K562 (cell line): Measurements from ENCODE around the gene BNIP2. TPM values are rescaled to one million over a fixed set of nuclear protein-coding genes. Genes with fewer than 3 reads are reported as not detected.

Source experiments
- ATF1 ChIP-seq, 2 experiments: fragments of 450-650 bp in 1 of 2; IDR thresholded peaks; 2 replicates each; pipeline ENCODE4 v1.6.1; 2016; ENCODE audit warnings: missing compliant biosample characterization in 1 of 2, missing genetic modification characterization in 1 of 2
- BCOR ChIP-seq: fragments of 450-650 bp; IDR thresholded peaks from 2 replicates; pipeline ENCODE4 v1.6.1; 2016
- EHMT2 ChIP-seq: fragments of 450-650 bp; IDR thresholded peaks from 2 replicates; pipeline ENCODE4 v1.6.1; 2018; ENCODE audit warnings: antibody characterized with exemption
- FOXM1 ChIP-seq, 2 experiments: fragments of 450-650 bp in 1 of 2; sonication (generic) in 1 of 2; formaldehyde crosslinking in 1 of 2; IDR thresholded peaks; 2 replicates each; pipeline versions ENCODE4 v1.6.1 to v1.9.0; 2017 to 2022; ENCODE audit warnings: low read depth in 2 of 2, mild to moderate bottlenecking in 2 of 2, missing genetic modification reagents in 1 of 2, moderate library complexity in 1 of 2
- GATAD2B ChIP-seq: fragments of 450-650 bp; IDR thresholded peaks from 2 replicates; pipeline ENCODE4 v1.6.1; 2017; ENCODE audit warnings: mild to moderate bottlenecking, borderline replicate concordance
- HNRNPLL ChIP-seq: fragments of 200-400 bp; formaldehyde crosslinking; IDR thresholded peaks from 2 replicates; pipeline ENCODE4 v1.6.1; 2017; ENCODE audit warnings: low read length, low read depth, mild to moderate bottlenecking; ENCODE audit not compliant: poor library complexity, severe bottlenecking
- JUN ChIP-seq, 2 experiments: sonication (generic) in 1 of 2; formaldehyde crosslinking in 1 of 2; IDR thresholded peaks; 2 replicates each; pipeline versions ENCODE4 v1.6.1 to v1.8.0; 2012 to 2022; ENCODE audit warnings: borderline replicate concordance in 2 of 2, mild to moderate bottlenecking in 2 of 2, improper control_type of control experiment in 1 of 2, low read depth in 1 of 2, low read length in 1 of 2, missing genetic modification reagents in 1 of 2
- MAFG ChIP-seq: fragments of 450-650 bp; conservative IDR thresholded peaks from 2 replicates; pipeline ENCODE4 v1.6.1; 2016; ENCODE audit warnings: missing genetic modification characterization, missing compliant biosample characterization
- NFXL1 ChIP-seq: fragments of 450-650 bp; formaldehyde crosslinking; IDR thresholded peaks from 2 replicates; pipeline ENCODE4 v1.4.0; 2021; ENCODE audit warnings: mild to moderate bottlenecking
- PHTF2 ChIP-seq: fragments of 250-450 bp; sonication (Bioruptor Pico); IDR thresholded peaks from 2 replicates; pipeline ENCODE4 v1.5.0; 2021; ENCODE audit warnings: mild to moderate bottlenecking
- SRSF1 ChIP-seq: fragments of 200-400 bp; formaldehyde crosslinking; IDR thresholded peaks from 2 replicates; pipeline ENCODE4 v1.6.1; 2017; ENCODE audit warnings: mild to moderate bottlenecking, low read depth, low read length, moderate library complexity
- SRSF3 ChIP-seq: fragments of 200-400 bp; formaldehyde crosslinking; IDR thresholded peaks from 2 replicates; pipeline ENCODE4 v1.6.1; 2016; ENCODE audit warnings: mild to moderate bottlenecking, low read length, moderate library complexity; ENCODE audit not compliant: insufficient read depth
- ZNF24 ChIP-seq: fragments of 450-650 bp; IDR thresholded peaks from 2 replicates; pipeline ENCODE4 v1.6.1; 2016
- ZNF436 ChIP-seq: fragments of 250-450, 450-650 bp; sonication (Bioruptor Pico); formaldehyde crosslinking; IDR thresholded peaks from 2 replicates; pipeline ENCODE4 v1.7.0; 2020; ENCODE audit warnings: mild to moderate bottlenecking
- polyA plus RNA-seq, 8 experiments: library from polyadenylated mRNA; depleted of rRNA in 4 of 8; stranded (reverse) in 5 of 8; unstranded in 3 of 8; fragments of >200 nt; fragmentation: Nextera tagmentation in 2 of 8; fragmentation: Illumina TruSeq in 1 of 8; extraction: Ambion mirVana in 2 of 8; extraction: Trizol in 1 of 8; gene quantifications; 2 replicates each; pipeline versions ENCODE4 v1.2.1 to v1.2.3, GENCODE V29; 2011 to 2014; ENCODE audit warnings: inconsistent platforms in 1 of 8, missing spikeins in 1 of 8
- total RNA-seq, 7 experiments: library from RNA; depleted of rRNA in 6 of 7; stranded (reverse); fragments of >200 nt in 6 of 7; fragmentation: Illumina TruSeq in 2 of 7; extraction: Trizol in 2 of 7; gene quantifications; 2 replicates each; pipeline versions ENCODE4 v1.2.1 to v1.2.3, GENCODE V29; 2011 to 2021; ENCODE audit warnings: low replicate concordance in 1 of 7
- TF ChIP-seq, protein P1 (sequence below): fragments of 450-650 bp; IDR thresholded peaks from 2 replicates; pipeline ENCODE4 v1.6.1; 2016; ENCODE audit warnings: mild to moderate bottlenecking
- TF ChIP-seq, protein P2 (sequence below): fragments of 450-650 bp; formaldehyde crosslinking; IDR thresholded peaks from 2 replicates; pipeline ENCODE4 v1.4.0; 2020; ENCODE audit warnings: mild to moderate bottlenecking, moderate library complexity
- TF ChIP-seq, protein P3 (sequence below): fragments of 250-450 bp; sonication (Bioruptor Pico); IDR thresholded peaks from 2 replicates; pipeline ENCODE4 v1.8.0; 2022; ENCODE audit warnings: inconsistent platforms
- TF ChIP-seq, protein P4 (sequence below), 2 experiments: fragments of 150-350 bp in 1 of 2; IDR thresholded peaks; 2 replicates each; pipeline ENCODE4 v1.6.1; 2012 to 2016; ENCODE audit warnings: low read depth in 2 of 2, low read length in 2 of 2, mild to moderate bottlenecking in 1 of 2, moderate library complexity in 1 of 2

The BNIP2 gene
- total and polyA plus RNA-seq, 9 of the 15 experiments (the other 6 are each of a cell fraction or from before 2014, with no cell fraction given) = 19.6 to 88.0 (median 52.5) TPM

DNA sequence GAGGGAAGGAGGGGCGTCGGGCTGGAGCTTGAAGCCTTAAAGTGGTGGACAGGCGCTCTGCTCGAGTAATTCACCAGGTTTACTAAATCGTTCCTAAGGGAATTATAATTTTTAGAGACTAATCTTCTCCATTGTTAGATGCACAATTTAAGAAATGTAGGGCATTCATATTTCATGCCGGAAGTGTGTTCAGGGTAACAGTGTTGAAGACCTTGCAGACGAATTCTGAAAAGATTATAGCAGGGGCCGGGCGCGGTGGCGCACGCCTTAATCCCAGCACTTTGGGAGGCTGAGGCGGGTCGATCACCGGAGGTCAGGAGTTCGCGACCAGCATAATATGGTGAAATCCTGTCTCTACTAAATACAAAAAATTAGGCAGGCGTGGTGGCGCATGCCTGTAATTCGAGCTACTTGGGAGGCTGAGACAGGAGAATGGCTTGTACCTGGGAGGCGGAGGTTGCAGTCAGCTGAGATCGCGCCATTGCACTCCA lies 31.4 kb downstream of the BNIP2 start (continued):
- TF ChIP-seq, protein P1, sequence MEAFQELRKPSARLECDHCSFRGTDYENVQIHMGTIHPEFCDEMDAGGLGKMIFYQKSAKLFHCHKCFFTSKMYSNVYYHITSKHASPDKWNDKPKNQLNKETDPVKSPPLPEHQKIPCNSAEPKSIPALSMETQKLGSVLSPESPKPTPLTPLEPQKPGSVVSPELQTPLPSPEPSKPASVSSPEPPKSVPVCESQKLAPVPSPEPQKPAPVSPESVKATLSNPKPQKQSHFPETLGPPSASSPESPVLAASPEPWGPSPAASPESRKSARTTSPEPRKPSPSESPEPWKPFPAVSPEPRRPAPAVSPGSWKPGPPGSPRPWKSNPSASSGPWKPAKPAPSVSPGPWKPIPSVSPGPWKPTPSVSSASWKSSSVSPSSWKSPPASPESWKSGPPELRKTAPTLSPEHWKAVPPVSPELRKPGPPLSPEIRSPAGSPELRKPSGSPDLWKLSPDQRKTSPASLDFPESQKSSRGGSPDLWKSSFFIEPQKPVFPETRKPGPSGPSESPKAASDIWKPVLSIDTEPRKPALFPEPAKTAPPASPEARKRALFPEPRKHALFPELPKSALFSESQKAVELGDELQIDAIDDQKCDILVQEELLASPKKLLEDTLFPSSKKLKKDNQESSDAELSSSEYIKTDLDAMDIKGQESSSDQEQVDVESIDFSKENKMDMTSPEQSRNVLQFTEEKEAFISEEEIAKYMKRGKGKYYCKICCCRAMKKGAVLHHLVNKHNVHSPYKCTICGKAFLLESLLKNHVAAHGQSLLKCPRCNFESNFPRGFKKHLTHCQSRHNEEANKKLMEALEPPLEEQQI = peak; percentile 21; the same call in 1 of the 2 replicates
- TF ChIP-seq JUN (IDR thresholded peaks at IDR 0.05; ENCODE audit: borderline replicate concordance, low read depth, low read length) (no peak), JUN (CRISPR knock-in tag; IDR thresholded peaks at IDR 0.05; ENCODE audit: borderline replicate concordance) (no peak), PHTF2 (CRISPR knock-in tag) (no peak), MAFG (tag) (no peak), SRSF3 (no peak), BCOR (peak; percentile 18; the same call in 1 of the 2 replicates), ATF1 (CRISPR knock-in tag; IDR thresholded peaks at IDR 0.05) (no peak), ATF1 (tag; IDR thresholded peaks at IDR 0.05) (peak; percentile 14), HNRNPLL (peak; percentile 9), GATAD2B (no peak), EHMT2 (no peak), SRSF1 (no peak), NFXL1 (CRISPR knock-in tag) (no peak), ZNF24 (no peak), FOXM1 (IDR thresholded peaks at IDR 0.05; ENCODE audit: low read depth) (0 out of 2 replicates have a peak, but pooled peaks have one; percentile 17), FOXM1 (CRISPR knock-in tag; IDR thresholded peaks at IDR 0.05; ENCODE audit: low read depth) (no peak), ZNF436 (no peak)
- TF ChIP-seq, protein P2, sequence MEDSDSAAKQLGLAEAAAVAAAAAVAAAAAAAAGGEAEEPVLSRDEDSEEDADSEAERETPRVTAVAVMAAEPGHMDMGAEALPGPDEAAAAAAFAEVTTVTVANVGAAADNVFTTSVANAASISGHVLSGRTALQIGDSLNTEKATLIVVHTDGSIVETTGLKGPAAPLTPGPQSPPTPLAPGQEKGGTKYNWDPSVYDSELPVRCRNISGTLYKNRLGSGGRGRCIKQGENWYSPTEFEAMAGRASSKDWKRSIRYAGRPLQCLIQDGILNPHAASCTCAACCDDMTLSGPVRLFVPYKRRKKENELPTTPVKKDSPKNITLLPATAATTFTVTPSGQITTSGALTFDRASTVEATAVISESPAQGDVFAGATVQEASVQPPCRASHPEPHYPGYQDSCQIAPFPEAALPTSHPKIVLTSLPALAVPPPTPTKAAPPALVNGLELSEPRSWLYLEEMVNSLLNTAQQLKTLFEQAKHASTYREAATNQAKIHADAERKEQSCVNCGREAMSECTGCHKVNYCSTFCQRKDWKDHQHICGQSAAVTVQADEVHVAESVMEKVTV (CRISPR knock-in tag) = no peak
- TF ChIP-seq, protein P3, sequence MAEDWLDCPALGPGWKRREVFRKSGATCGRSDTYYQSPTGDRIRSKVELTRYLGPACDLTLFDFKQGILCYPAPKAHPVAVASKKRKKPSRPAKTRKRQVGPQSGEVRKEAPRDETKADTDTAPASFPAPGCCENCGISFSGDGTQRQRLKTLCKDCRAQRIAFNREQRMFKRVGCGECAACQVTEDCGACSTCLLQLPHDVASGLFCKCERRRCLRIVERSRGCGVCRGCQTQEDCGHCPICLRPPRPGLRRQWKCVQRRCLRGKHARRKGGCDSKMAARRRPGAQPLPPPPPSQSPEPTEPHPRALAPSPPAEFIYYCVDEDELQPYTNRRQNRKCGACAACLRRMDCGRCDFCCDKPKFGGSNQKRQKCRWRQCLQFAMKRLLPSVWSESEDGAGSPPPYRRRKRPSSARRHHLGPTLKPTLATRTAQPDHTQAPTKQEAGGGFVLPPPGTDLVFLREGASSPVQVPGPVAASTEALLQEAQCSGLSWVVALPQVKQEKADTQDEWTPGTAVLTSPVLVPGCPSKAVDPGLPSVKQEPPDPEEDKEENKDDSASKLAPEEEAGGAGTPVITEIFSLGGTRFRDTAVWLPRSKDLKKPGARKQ (CRISPR knock-in tag) = peak; percentile 87; the same call in 1 of the 2 replicates
- TF ChIP-seq, protein P4, sequence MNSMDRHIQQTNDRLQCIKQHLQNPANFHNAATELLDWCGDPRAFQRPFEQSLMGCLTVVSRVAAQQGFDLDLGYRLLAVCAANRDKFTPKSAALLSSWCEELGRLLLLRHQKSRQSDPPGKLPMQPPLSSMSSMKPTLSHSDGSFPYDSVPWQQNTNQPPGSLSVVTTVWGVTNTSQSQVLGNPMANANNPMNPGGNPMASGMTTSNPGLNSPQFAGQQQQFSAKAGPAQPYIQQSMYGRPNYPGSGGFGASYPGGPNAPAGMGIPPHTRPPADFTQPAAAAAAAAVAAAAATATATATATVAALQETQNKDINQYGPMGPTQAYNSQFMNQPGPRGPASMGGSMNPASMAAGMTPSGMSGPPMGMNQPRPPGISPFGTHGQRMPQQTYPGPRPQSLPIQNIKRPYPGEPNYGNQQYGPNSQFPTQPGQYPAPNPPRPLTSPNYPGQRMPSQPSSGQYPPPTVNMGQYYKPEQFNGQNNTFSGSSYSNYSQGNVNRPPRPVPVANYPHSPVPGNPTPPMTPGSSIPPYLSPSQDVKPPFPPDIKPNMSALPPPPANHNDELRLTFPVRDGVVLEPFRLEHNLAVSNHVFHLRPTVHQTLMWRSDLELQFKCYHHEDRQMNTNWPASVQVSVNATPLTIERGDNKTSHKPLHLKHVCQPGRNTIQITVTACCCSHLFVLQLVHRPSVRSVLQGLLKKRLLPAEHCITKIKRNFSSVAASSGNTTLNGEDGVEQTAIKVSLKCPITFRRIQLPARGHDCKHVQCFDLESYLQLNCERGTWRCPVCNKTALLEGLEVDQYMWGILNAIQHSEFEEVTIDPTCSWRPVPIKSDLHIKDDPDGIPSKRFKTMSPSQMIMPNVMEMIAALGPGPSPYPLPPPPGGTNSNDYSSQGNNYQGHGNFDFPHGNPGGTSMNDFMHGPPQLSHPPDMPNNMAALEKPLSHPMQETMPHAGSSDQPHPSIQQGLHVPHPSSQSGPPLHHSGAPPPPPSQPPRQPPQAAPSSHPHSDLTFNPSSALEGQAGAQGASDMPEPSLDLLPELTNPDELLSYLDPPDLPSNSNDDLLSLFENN (IDR thresholded peaks at IDR 0.05; ENCODE audit: low read depth in 2 of 2, low read length in 2 of 2) = 0 out of 4 replicates have a peak, but pooled peaks of 1 of the 2 experiments have one; percentile 7
